UCSD-AML1 (cell line): ENCODE data around the gene ZMYND19.
"Not testable (repeated sequence)": the region's sequence is repeated elsewhere in the genome, so short reads cannot be mapped to it uniquely, and the experiment has no call there.

ENCODE experiments used
- DNase-seq: peaks from one replicate; lab custom pipeline; 2025; ENCODE audit not compliant: unreplicated experiment; lab: John Stamatoyannopoulos, UW

The ZMYND19 gene

GRCh38 chr9:137564134-137564533 lies 26.2 kb downstream of the ZMYND19 start:
- no peak for DNase-seq

GRCh38 chr9:137558127-137558526 lies 32.2 kb downstream of the ZMYND19 start:
- no peak for DNase-seq

- DNase-seq, result no peak
Observed at GRCh38 chr9:137556069-137556838, 34.1 kb downstream of the ZMYND19 start.

- DNase-seq, result no peak
Observed at GRCh38 chr9:137555179-137555578, 35.1 kb downstream of the ZMYND19 start.

- DNase-seq, result no peak
Observed at GRCh38 chr9:137554349-137554748, 36.0 kb downstream of the ZMYND19 start.

GRCh38 chr9:137553654-137554053 lies 36.7 kb downstream of the ZMYND19 start:
- not testable (repeated sequence) for DNase-seq

GRCh38 chr9:137552022-137552768 lies 38.1 kb downstream of the ZMYND19 start:
- no peak for DNase-seq

GRCh38 chr9:137551264-137552021 lies 38.9 kb downstream of the ZMYND19 start, which contains the start of gene MRPL41:
MRPL41 (plus strand) TSS chr9:137551879; CDS start chr9:137552082, 203 bp downstream.
- peak; percentile 90 for DNase-seq

- not testable (repeated sequence) for DNase-seq
Observed at GRCh38 chr9:137550958-137551263, 39.4 kb downstream of the ZMYND19 start.

- peak; percentile 73 for DNase-seq
Observed at GRCh38 chr9:137550231-137550621, 40.1 kb downstream of the ZMYND19 start, which contains the start of gene PNPLA7. PNPLA7 (minus strand) TSS chr9:137550402; CDS start chr9:137550197, 205 bp downstream.

GRCh38 chr9:137547687-137548543 lies 42.4 kb downstream of the ZMYND19 start:
- DNase-seq, result no peak

- no peak for DNase-seq
Observed at GRCh38 chr9:137545123-137545522, 45.2 kb downstream of the ZMYND19 start.

GRCh38 chr9:137544176-137544760 lies 46.0 kb downstream of the ZMYND19 start:
- no peak for DNase-seq

- no peak for DNase-seq
Observed at GRCh38 chr9:137543237-137543963, 46.9 kb downstream of the ZMYND19 start.

GRCh38 chr9:137542486-137542885 lies 47.8 kb downstream of the ZMYND19 start:
- no peak for DNase-seq

GRCh38 chr9:137540536-137540935 lies 49.8 kb downstream of the ZMYND19 start:
- no peak for DNase-seq

GRCh38 chr9:137538058-137538457 lies 52.3 kb downstream of the ZMYND19 start:
- DNase-seq, result no peak

- peak; percentile 68 for DNase-seq
Observed at GRCh38 chr9:137536594-137537131, 53.6 kb downstream of the ZMYND19 start.

- no peak for DNase-seq
Observed at GRCh38 chr9:137535120-137535428, 55.2 kb downstream of the ZMYND19 start.
